HG03280 (cell line): ENCODE measurements around the gene DLGAP1.

Experiments used
- ATAC-seq: cut with Tn5 transposase; IDR thresholded peaks from one replicate; pipeline ENCODE4 v1.9.1; 2021; ENCODE audit warnings: mild to moderate bottlenecking, moderate library complexity; ENCODE audit not compliant: unreplicated experiment

The DLGAP1 gene

GRCh38 chr18:3836483-3837335 is 618.4 kb downstream of the DLGAP1 start:
- no peak for ATAC-seq

- ATAC-seq = no peak
Measured at GRCh38 chr18:3832025-3832638, 623.0 kb downstream of the DLGAP1 start.

- ATAC-seq = no peak
Measured at GRCh38 chr18:3830604-3831003, 624.5 kb downstream of the DLGAP1 start.

- no peak for ATAC-seq
Measured at GRCh38 chr18:3827236-3827845, 627.8 kb downstream of the DLGAP1 start.

GRCh38 chr18:3826021-3826420 is 629.1 kb downstream of the DLGAP1 start:
- no peak for ATAC-seq

- ATAC-seq = no peak
Measured at GRCh38 chr18:3824101-3824500, 631.0 kb downstream of the DLGAP1 start.

GRCh38 chr18:3823073-3823472 is 632.0 kb downstream of the DLGAP1 start:
- ATAC-seq = no peak

GRCh38 chr18:3821524-3821923 is 633.6 kb downstream of the DLGAP1 start:
- no peak for ATAC-seq

GRCh38 chr18:3819961-3820360 is 635.1 kb downstream of the DLGAP1 start:
- ATAC-seq = no peak

GRCh38 chr18:3816610-3817363 is 638.3 kb downstream of the DLGAP1 start:
- no peak for ATAC-seq

GRCh38 chr18:3815991-3816390 is 639.1 kb downstream of the DLGAP1 start:
- ATAC-seq = no peak

GRCh38 chr18:3814816-3815215 is 640.3 kb downstream of the DLGAP1 start:
- no peak for ATAC-seq

GRCh38 chr18:3810296-3810695 is 644.8 kb downstream of the DLGAP1 start:
- no peak for ATAC-seq

GRCh38 chr18:3808985-3809780 is 645.9 kb downstream of the DLGAP1 start:
- ATAC-seq = no peak

GRCh38 chr18:3806656-3807055 is 648.5 kb downstream of the DLGAP1 start:
- ATAC-seq = no peak

- ATAC-seq = no peak
Measured at GRCh38 chr18:3804336-3804735, 650.8 kb downstream of the DLGAP1 start.

GRCh38 chr18:3803350-3803749 is 651.8 kb downstream of the DLGAP1 start:
- ATAC-seq = no peak

GRCh38 chr18:3799515-3799914 is 655.6 kb downstream of the DLGAP1 start:
- no peak for ATAC-seq

- no peak for ATAC-seq
Measured at GRCh38 chr18:3798032-3798431, 657.1 kb downstream of the DLGAP1 start.

GRCh38 chr18:3796434-3796833 is 658.7 kb downstream of the DLGAP1 start:
- no peak for ATAC-seq
